ENCODE results near the gene DYRK3.

GRCh38 chr1:206683313-206683712 lies 48.0 kb downstream of the DYRK3 start:
- TF ChIP-seq CTCF (IDR thresholded peaks at IDR 0.05; ENCODE audit: borderline replicate concordance, extremely low read depth, low read length, poor library complexity, severe bottlenecking) (no peak), EZH2 (IDR thresholded peaks at IDR 0.05; ENCODE audit: borderline replicate concordance, low read depth, low read length, severe bottlenecking) (no peak)

All from DND-41 (cell line).